ENCODE measurements around the gene CTIF. TPM values are rescaled to one million over a fixed set of nuclear protein-coding genes. Genes with fewer than 3 reads are reported as not detected.

CTIF gene
- polyA plus RNA-seq, 1 of the 3 experiments (the other 2 are of a cell fraction): 47.2 TPM

DNA sequence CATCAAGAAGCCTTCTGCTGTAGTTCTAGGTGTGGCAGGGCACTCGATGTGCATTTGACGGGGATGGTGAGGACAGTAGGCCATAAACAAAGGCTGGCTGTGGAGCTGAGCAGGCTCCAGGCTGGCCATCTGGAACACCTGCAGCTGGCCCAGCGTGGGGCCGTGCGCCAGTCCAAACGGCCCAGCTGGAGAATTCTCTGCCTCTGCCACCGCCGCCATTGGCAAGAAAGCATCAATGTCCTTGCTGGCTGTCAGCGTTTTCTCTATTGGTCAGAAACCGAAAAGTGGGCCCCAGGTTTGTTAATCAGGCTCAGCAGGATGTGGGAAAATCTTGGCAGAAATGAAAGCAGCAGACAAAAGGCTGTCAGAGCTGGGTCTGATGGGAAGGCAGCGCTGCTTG lies 24.0 kb upstream of the CTIF start:
- WGBS (ENCODE audit: low lambda C conversion rate): 84% methylated on average over 11 of the region's 11 CpGs

More for the DNA sequence above, 24.0 kb upstream of the CTIF start:
- no peak overlapping the region for H3K9ac ChIP-seq
- no peak overlapping the region for H3K4me2 ChIP-seq
- H3K27me3 ChIP-seq (ENCODE audit: insufficient read depth): no peaks in the 10 kb centered on the region
- ChIA-PET POLR2A (no interaction called here), CTCF (no interaction called here)
- no peak overlapping the region for H3K4me3 ChIP-seq (ENCODE audit: low read depth in 2 of 2, low read length in 1 of 2)
- H3K27ac ChIP-seq (ENCODE audit: low read depth in 2 of 2, low read length in 1 of 2): no peak overlapping the region
- H3K36me3 ChIP-seq (replicated peaks in 1 of 2; ENCODE audit: control insufficient read depth in 1 of 2, insufficient read depth in 2 of 2, low read length in 1 of 2): no peaks in the 10 kb centered on the region
- no peaks in the 10 kb centered on the region for H3K9me3 ChIP-seq
- no peaks in the 10 kb centered on the region for H3F3A ChIP-seq (replicated peaks; ENCODE audit: insufficient read depth)
- TF ChIP-seq CHD2 (IDR thresholded peaks at IDR 0.05; ENCODE audit: low read length, partially characterized antibody) (no peak), IRF3 (IDR thresholded peaks at IDR 0.05; ENCODE audit: low read depth, low read length) (no peak), NRF1 (IDR thresholded peaks at IDR 0.05; ENCODE audit: low read depth, low read length) (no peak), RAD21 (IDR thresholded peaks at IDR 0.05; ENCODE audit: low read length) (no peak), REST (IDR thresholded peaks at IDR 0.05; ENCODE audit: low read depth, low read length) (no peak), FOSL2 (IDR thresholded peaks at IDR 0.05; ENCODE audit: borderline replicate concordance, low read depth) (no peak), SIN3A (IDR thresholded peaks at IDR 0.05; ENCODE audit: borderline replicate concordance, low read depth, low read length) (no peak), RXRA (IDR thresholded peaks at IDR 0.05; ENCODE audit: borderline replicate concordance, low read depth) (no peak), NFIC (IDR thresholded peaks at IDR 0.05; ENCODE audit: borderline replicate concordance) (no peak), MEF2A (IDR thresholded peaks at IDR 0.05; ENCODE audit: borderline replicate concordance, low read depth) (no peak), GABPA (IDR thresholded peaks at IDR 0.05; ENCODE audit: low read depth) (no peak), FOXJ3 (CRISPR knock-in tag; IDR thresholded peaks at IDR 0.05) (no peak), POLR2AphosphoS5 (IDR thresholded peaks at IDR 0.05; ENCODE audit: low read depth, low read length) (no peak)
- TF ChIP-seq, protein P1, sequence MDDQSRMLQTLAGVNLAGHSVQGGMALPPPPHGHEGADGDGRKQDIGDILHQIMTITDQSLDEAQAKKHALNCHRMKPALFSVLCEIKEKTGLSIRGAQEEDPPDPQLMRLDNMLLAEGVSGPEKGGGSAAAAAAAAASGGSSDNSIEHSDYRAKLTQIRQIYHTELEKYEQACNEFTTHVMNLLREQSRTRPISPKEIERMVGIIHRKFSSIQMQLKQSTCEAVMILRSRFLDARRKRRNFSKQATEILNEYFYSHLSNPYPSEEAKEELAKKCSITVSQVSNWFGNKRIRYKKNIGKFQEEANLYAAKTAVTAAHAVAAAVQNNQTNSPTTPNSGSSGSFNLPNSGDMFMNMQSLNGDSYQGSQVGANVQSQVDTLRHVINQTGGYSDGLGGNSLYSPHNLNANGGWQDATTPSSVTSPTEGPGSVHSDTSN (IDR thresholded peaks at IDR 0.05): no peak
- H3K4me1 ChIP-seq (ENCODE audit: control insufficient read depth in 1 of 2, insufficient read depth in 2 of 2, low read depth in 1 of 2, low read length in 1 of 2): no peaks in the 10 kb centered on the region
- no peaks in the 10 kb centered on the region for H3K9me2 ChIP-seq
- no peaks in the 10 kb centered on the region for H4K20me1 ChIP-seq (ENCODE audit: insufficient read depth)
- H3K79me2 ChIP-seq (ENCODE audit: insufficient read depth): no peaks in the 10 kb centered on the region
- DNase-seq: no peak
- H2AFZ ChIP-seq (ENCODE audit: low read depth): no peak overlapping the region

Data from SK-N-SH (cell line).